Spleen (tissue), 7 donors: ENCODE measurements around the gene ETV5.

ENCODE experiments used
- POLR2A ChIP-seq, 3 donors: fragments of 450-650 bp; IDR thresholded peaks; one replicate each; pipeline ENCODE4 v1.5.1; 2017; ENCODE audit warnings: antibody characterized with exemption in 3 of 3, mild to moderate bottlenecking in 1 of 3
- TF ChIP-seq, protein P1 (sequence below), 11 experiments: fragments of 200-600 bp in 7 of 11; fragments of 450-650 bp in 4 of 11; sonication (generic) in 4 of 11; IDR thresholded peaks in 8 of 11; conservative IDR thresholded peaks in 3 of 11; 1 replicate in 7 of 11; 2 replicates in 4 of 11; pipeline versions ENCODE4 v1.4.0 to v1.8.0; 2016 to 2021; ENCODE audit warnings: antibody characterized with exemption in 11 of 11, inconsistent platforms in 4 of 11, mild to moderate bottlenecking in 1 of 11
- donor health status: DM: no; HTN: no; CAD: no; lungs with moderate emphysema.
- donor health status: DM: no; HTN: no; CAD: no.
- donor health status: DM: no; HTN: no; CAD: no.

DNA sequence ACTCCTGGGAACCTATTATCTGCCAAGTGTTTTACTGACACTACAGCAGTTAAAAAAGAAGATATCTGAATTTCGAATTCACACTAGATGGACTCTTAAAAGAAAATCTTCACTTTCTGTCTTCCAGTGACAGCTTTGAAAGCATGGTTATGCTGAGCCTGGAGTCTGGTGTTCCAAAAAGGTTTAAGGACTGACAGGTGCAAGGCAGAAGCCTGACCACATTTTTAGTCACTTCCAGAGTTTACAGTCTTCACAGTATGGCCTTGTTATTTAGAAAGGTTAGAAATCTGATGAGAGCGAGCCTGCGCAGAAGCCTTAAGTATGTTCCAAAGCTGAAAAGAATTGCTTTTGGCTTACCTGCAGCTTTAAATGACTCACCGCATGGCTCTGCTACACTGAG is 59.9 kb downstream of the ETV5 start:
- no peak for TF ChIP-seq POLR2A (IDR thresholded peaks at IDR 0.05)
- TF ChIP-seq, protein P1, sequence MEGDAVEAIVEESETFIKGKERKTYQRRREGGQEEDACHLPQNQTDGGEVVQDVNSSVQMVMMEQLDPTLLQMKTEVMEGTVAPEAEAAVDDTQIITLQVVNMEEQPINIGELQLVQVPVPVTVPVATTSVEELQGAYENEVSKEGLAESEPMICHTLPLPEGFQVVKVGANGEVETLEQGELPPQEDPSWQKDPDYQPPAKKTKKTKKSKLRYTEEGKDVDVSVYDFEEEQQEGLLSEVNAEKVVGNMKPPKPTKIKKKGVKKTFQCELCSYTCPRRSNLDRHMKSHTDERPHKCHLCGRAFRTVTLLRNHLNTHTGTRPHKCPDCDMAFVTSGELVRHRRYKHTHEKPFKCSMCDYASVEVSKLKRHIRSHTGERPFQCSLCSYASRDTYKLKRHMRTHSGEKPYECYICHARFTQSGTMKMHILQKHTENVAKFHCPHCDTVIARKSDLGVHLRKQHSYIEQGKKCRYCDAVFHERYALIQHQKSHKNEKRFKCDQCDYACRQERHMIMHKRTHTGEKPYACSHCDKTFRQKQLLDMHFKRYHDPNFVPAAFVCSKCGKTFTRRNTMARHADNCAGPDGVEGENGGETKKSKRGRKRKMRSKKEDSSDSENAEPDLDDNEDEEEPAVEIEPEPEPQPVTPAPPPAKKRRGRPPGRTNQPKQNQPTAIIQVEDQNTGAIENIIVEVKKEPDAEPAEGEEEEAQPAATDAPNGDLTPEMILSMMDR (IDR thresholded peaks at IDR 0.05 in 8 of 11, conservative IDR thresholded peaks at IDR 0.05 in 3 of 11), result no peak
